NCI-H526 (cell line): ENCODE measurements around the gene ENTPD5.
"Not testable (repeated sequence)": the region's sequence is repeated elsewhere in the genome, so short reads cannot be mapped to it uniquely, and the experiment has no call there.

Source experiments
- DNase-seq, 2 experiments: peaks; one replicate each; lab custom pipeline; 2025; lab: John Stamatoyannopoulos, UW

Gene ENTPD5

DNA sequence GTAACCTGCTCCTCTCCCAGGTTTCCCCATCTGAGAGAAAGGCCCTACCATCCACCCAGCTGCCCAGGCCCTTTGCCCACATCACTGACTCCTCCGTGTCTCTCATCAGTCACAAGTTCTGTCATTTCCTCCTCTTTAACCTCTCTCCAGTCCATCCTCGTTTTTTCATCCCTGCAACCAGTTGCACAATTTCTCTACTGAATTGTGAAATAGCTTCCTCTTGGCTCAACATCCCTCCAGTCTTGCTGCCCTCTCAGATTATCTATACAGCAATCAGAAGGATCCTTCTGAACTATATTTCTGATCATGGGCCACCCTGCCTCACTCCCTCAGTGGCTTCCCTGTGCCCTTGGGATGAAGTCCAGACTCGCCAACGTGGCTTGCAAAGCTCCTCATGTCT lies 76.0 kb downstream of the ENTPD5 start:
- no peak for DNase-seq

DNA sequence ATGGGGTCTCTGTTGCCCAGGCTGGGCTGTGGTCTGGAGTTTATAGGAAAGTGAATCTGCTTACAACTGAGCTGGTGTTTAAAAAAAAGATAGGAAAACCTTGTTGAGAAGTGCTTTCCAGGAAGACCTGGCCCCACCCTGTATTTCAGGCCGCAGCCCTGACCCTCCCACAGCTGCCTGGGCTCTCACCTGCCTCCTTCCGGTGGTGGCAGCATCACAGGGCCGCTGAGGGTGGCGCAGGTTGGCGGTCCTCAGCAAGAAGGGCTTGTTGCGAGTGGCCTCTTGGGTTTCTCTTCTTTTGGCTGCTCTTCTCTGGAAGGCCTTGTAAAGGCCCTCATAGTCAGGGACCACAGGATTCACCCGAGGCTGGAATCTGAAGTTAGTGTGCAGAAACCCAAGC lies 76.9 kb downstream of the ENTPD5 start:
- no peak for DNase-seq

DNA sequence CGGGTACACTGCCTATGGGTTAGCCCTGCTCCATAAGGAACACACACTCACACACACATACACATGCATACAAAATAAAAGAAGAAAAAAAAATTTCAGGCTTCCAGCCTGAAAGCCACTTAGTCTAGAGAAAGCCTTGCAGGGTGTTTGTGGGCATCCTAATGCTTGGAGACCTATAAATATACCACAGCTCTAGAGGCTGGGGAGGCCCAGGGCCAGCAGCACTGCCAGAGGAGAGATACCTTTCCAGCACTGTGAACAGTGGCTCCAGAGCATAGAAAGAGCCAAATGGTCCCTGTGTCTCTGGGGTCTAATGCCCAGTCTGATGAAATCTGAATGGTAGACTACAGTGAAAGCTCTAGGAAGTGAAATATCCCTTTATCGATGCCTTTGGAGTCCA lies 82.1 kb downstream of the ENTPD5 start:
- no peak for DNase-seq

DNA sequence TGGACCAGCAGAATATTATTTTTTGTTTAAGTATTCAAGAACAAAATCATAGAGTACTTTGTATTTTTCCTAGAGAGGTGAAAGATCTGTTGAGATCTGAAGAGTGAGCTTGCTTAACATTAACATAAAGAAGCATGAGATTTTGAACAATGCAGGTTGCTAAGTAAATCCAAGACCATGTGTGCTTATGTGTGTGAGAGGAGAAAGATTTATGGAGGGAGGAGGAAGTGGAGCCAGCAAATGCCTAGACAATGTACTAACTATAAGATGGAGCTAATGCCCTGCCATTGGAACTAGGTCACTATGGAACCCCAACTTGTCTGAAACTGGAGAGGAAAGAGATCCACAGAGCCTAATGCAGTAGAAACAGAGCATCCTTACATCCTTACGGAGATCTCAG lies 82.5 kb downstream of the ENTPD5 start:
- DNase-seq, result no peak

DNA sequence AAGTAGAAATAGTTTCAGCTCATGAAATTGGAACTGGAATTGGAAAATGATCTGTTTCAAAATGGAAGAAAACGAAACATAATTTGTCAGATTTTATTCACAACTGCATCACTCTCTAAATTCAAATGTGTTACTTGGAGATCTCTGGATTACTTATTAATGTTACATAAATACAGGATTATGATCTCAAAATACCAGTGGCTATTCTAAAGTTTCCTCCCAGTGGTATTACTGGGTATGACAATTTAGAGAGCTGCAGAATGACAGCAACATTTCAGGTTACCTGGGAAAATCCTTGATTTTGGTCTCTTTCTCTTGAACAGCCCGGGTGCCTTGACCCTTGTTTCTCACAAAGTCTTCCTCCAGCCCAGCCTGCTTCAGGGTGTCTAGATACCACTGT lies 83.4 kb downstream of the ENTPD5 start:
- DNase-seq, result peak in 1 of 2 experiments; percentile 8

DNA sequence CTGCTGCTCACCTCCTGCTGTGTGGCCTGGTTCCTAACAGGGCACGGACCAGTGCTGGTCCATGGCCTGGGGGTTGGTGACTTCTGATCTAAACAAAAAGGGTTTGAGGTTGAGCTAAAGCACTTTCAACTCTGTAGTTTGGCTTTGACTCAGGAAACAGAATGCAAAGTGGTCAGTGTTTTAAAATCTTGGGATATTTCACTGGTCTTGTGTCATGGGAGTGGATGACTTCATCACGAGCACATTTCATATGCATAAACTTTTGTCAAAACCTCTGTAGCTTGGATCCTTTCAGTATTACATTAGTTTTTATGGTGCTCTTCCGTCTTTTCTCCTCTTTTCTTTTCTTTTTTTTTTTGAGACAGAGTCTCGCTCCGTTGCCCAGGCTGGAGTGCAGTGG lies 94.8 kb downstream of the ENTPD5 start:
- no peak for DNase-seq

DNA sequence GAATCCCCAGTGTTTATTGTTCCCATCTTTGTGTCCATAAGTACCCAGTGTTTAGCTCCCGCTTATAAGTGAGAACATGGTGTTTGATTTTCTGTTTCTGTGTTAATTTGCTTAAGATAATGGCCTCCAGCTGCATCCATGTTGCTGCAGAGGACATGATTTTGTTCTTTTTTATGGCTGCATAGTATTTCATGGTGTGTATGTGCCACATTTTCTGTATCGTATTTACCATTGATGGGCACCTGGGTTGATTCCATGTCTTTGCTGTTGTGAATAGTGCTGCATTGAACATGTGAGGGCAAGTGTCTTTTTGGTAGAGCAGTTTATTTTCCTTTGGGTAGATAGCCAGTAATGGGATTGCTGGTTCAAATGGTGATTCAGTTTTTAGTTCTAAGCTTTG lies 99.6 kb downstream of the ENTPD5 start:
- not testable (repeated sequence) for DNase-seq

DNA sequence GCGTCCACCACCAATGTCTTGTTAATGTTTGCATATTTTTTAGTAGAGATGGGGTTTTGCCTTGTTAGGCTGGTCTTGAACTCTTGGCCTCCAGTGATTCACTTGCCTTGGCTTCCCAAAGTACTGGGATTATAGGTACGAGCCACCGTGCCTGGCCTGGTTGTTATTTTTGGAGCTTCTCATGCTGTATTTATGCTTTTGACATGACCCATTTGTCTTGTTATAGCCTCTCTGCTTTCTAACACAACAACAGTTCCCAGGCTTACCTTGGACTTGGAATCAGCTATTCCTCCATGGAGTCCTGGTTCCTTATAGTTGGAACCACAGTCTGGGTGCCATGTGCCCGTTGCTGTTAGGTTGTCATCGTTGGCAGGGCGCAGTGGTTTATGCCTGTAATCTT lies 102.8 kb downstream of the ENTPD5 start:
- DNase-seq, result no peak

DNA sequence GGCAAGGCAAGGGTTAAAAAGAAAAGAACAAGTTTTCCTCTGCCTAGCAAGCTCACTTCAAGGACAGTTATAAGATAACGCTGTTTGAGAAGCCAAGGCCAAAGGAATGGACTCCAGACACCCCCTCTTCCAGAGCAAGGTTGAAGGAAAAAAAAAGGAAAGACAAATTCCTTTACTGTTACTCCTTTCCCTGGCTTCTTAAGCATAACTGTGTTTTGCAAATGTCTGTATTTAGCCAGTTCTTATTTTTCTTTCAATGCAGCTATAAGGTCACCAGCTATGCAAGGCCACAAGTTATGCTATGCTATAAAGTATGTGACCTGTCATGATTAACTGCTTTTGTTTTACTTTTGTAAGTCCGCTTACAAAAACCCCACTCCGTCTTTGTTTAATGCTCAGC lies 105.8 kb downstream of the ENTPD5 start:
- no peak for DNase-seq

DNA sequence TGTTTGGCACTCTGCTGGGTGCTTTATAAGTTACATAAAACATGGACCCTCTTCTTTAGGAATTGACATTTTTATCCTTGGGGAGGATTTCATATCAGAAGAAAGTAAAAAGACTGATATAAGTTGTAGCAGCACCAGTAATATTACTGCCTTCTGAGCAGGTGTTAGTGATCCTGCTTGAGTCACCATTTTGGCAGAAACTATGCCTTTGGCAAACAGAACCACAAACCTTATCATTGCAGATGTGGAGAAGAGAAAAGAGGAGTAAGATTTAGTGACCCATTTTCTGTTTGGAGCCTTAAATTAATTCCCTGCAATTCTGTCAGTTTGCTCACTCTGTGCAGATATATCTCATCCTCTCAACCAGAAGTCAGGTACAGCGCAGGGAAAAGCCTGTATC lies 109.4 kb downstream of the ENTPD5 start:
- no peak for DNase-seq
